GM20000 (cell line): ENCODE measurements around the gene SLC15A3.

Experiments
- DNase-seq: peaks from one replicate; pipeline ENCODE4 v3.0.0; 2012; ENCODE audit warnings: low spot score
- TF ChIP-seq, protein P1 (sequence below): IDR thresholded peaks from 2 replicates; pipeline ENCODE4 v1.5.1; 2012; ENCODE audit warnings: mild to moderate bottlenecking, control low read depth; ENCODE audit errors: extremely low read depth, missing control alignments

SLC15A3 gene

DNA sequence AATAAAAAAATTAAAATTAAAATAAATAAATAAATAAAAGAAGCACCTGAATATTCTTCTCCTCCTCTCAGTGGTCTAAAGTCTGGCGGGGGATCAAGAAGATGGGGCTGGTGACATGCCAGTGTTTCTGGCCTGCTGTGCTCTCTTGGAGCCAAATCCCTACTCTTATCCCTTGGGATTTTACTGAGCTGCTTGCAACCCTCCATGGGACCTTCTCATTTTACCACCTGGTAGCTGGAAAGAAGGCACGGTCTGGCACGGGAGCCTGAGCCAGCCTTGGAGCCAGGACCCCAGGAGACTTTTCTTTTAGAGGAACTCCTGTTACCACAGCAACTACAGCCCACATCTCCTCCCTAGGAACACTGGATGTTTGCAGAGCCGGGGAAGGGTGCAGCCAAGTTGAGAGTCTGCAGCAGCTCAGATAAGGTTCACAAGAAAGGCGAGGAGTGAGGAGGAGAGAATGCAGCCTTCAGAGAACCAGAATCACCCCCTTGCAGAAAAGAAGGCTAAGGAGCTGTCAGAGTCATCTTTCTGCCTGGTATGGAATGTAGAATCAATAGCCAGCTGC lies 41.0 kb upstream of the SLC15A3 start:
- no peak for DNase-seq
- TF ChIP-seq, protein P1, sequence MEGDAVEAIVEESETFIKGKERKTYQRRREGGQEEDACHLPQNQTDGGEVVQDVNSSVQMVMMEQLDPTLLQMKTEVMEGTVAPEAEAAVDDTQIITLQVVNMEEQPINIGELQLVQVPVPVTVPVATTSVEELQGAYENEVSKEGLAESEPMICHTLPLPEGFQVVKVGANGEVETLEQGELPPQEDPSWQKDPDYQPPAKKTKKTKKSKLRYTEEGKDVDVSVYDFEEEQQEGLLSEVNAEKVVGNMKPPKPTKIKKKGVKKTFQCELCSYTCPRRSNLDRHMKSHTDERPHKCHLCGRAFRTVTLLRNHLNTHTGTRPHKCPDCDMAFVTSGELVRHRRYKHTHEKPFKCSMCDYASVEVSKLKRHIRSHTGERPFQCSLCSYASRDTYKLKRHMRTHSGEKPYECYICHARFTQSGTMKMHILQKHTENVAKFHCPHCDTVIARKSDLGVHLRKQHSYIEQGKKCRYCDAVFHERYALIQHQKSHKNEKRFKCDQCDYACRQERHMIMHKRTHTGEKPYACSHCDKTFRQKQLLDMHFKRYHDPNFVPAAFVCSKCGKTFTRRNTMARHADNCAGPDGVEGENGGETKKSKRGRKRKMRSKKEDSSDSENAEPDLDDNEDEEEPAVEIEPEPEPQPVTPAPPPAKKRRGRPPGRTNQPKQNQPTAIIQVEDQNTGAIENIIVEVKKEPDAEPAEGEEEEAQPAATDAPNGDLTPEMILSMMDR = no peak

DNA sequence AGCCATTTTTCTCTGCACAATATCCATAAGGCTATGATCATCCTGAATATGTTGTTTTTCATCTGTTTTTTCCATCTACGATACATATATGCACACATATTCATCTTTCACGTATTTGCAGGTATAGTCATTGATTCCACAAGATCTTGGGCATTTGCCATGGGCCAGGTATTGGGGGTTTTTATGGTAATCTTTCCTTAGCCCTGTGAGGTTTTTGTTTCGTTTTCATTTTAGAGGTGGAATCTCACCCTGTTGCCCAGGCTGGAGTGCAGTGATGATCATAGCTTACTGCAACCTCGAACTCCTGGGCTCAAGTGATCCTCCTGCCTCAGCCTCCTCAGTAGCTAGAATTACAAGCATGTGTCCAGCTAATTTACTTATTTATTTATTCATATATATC lies 39.5 kb upstream of the SLC15A3 start:
- TF ChIP-seq, protein P1 = no peak
- no peak for DNase-seq

DNA sequence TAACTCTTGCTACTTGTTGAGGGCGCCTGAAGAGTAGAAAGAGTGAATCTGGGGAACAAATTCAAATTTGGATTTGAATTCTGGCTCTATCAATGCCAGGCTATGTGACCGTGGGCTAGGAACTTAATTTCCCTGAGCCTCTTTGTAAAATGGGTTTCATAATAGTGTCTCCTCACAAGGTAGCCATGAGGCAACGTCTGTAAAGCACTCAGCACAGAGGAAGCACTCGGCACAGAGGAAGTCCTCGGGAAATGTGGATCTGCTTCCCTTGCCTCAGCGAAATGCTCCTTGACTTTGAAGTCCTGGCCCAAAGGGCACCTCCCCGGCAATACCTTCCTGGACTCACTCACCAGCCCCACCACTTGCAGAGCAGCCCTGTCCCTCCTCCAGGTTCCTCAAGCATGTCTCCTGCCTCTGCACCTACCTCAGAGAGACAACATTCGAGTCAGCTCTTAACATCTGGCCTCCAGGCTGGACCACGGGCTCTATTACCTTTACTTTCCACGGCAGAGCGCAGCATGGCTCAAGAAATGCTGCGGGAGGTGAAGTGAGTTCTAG lies 37.2 kb upstream of the SLC15A3 start:
- TF ChIP-seq, protein P1 = no peak
- no peak for DNase-seq

DNA sequence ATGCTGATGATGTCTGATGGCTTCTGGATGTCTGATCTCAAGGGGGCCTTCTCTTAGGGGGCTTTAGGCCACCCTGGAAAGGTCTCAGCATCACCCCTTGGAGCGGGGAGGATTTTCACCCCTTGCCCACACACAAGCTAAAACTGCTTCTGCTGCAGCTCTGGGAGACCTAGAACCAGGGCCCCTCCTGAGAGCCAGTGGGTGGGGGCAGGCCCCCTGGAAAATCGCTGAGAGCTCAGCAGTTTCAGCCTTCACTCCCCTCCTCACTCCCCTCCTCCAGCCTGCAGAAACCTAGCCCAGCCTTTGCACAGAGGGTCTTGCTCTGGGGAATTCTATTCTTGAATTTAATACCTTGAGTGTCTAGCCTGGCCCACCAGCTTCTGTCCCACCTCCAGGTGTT lies 36.7 kb upstream of the SLC15A3 start:
- TF ChIP-seq, protein P1 = no peak
- DNase-seq = no peak

DNA sequence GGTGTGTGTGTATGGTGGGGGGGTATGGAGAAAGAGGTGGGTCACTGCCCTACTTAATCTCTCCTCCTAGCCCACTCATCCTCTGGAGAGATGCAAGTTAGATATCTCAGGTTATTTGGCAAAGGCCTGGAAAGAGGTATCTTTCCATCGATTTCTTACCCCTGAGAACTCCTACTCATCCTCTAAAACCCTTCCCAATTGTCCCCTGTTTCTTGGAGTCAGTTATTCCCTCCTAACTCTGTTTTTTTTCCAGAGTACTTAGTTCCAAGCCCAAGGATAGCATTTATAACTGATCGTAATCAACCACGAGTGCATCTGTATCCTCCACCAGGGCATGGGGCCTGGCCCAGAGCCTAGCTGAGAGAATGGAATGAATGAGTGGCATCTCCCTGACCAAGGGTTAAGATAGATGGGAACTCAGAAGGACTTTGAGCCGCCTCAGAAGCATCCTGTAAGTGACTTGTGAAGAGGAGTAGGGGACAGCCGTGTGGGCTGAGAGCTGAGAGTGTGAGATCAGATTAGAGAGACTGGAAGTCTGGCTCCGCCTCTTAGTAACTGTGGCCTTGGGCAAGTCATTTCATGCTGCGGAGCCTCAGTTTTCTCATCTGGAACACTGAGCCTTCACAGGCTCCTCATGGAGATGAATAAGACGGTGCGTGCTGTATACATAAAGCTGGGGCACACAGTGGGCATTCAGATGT lies 35.8 kb upstream of the SLC15A3 start:
- TF ChIP-seq, protein P1 = no peak
- DNase-seq = no peak

DNA sequence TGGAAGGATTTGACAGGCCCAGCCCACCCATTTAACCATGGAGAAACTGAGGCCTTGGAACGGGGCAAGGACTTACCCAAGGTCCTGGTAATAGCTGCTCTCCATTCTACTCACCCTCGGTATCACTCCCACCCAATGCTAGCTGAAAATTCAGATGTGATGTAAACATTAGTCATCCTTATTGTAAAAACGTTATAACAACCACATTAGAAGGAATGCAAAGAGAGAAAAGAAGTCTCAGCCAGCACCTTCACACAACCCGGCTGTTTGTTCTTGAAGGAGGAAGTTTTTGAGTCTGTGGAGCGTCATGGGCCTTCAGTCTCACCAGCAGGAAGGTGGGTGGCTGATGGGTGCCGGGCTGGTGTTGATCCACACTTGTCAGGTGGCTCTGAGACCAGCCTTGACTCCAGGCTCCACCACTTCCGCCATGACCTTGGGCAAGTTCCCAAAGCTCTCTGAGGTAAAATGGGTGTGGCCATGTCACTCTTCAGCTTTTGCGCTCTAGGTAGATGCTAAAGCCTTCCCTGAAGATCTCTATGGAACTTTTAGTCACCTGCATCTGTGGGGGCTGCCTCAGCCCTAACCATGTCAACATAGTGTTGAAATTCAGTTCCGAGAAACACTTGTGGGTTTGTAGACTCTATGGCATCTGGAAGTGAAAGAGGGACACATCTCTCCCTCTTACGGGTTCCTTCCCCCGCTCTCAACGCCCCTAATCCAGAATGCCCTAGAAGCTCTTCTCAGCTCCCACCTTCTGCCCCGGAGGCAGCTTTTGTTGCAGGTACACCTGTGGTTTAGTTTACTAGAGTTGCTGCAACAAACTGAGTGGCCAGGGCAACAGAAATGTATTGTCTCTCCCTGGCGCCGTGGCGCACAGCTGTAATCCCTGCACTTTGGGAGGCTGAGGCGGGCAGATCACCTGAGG lies 34.3 kb upstream of the SLC15A3 start:
- TF ChIP-seq, protein P1 = no peak
- DNase-seq = no peak
